ENCODE measurements around the gene CDC40.
"Not testable (repeated sequence)": the region's sequence is repeated elsewhere in the genome, so short reads cannot be mapped to it uniquely, and the experiment has no call there.

The CDC40 gene

DNA sequence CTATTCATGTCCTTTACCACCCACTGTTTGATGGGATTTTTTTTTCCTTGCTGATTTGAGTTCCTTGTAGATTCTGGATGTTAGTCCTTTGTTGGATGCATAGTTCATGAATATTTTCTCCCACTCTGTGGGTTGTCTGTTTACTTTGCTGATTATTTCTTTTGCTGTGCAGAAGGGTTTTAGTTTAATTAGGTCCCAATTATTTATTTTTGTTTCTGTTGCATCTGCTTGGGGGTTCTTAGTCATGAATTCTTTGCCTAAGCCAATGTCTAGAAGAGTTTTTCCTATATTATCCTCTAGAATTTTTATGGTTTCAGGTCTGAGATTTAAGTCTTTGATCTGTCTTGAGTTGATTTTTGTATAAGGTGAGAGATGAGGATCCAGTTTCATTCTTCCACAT lies 92.6 kb downstream of the CDC40 start:
- DNase-seq = not testable (repeated sequence)

GRCh38 chr6:110277100-110277665 lies 97.0 kb downstream of the CDC40 start:
- no peak for DNase-seq
